Measurements from ENCODE around the gene ZNF385C. TPM values are rescaled to one million over a fixed set of nuclear protein-coding genes. Genes with fewer than 3 reads are reported as not detected.

ZNF385C gene
- total and polyA plus RNA-seq, 2 of the 13 experiments (the other 11 are each of a cell fraction or from before 2014, with no cell fraction given): 2.3 to 6.1 TPM

- peak; percentile 79 for TF ChIP-seq PATZ1 (CRISPR knock-in tag; IDR thresholded peaks at IDR 0.05)
- TF ChIP-seq ZNF331 (CRISPR knock-in tag; IDR thresholded peaks at IDR 0.05): peak; percentile 18; the same call in 1 of the 2 replicates
- TF ChIP-seq ZNF350 (CRISPR knock-in tag; IDR thresholded peaks at IDR 0.05; ENCODE audit: borderline replicate concordance, low read depth): peak; percentile 39; the same call in 1 of the 2 replicates
- TF ChIP-seq ARID3A (IDR thresholded peaks at IDR 0.05; ENCODE audit: low read depth, low read length): 0 out of 2 replicates have a peak, but pooled peaks have one; percentile 15
- TF ChIP-seq MXD3 (CRISPR knock-in tag; IDR thresholded peaks at IDR 0.05): 0 out of 2 replicates have a peak, but pooled peaks have one; percentile 29
- TF ChIP-seq MEF2D (CRISPR knock-in tag; IDR thresholded peaks at IDR 0.05): peak; percentile 34; the same call in 1 of the 2 replicates
- TF ChIP-seq ZNF124 (CRISPR knock-in tag; IDR thresholded peaks at IDR 0.05): peak; percentile 61; the same call in 1 of the 2 replicates
- TF ChIP-seq KLF16 (CRISPR knock-in tag; IDR thresholded peaks at IDR 0.05): peak in 1 of 2 experiments; percentile 40; a peak in 1 of 4 replicates
- peak; percentile 74; the same call in 1 of the 2 replicates for TF ChIP-seq SMAD1 (CRISPR knock-in tag; IDR thresholded peaks at IDR 0.05; ENCODE audit: borderline replicate concordance, low read depth)
- peak; percentile 44 for TF ChIP-seq ZBTB33 (CRISPR knock-in tag; IDR thresholded peaks at IDR 0.05)
- TF ChIP-seq HMGXB4 (CRISPR knock-in tag; IDR thresholded peaks at IDR 0.05; ENCODE audit: borderline replicate concordance in 1 of 2, low read depth in 1 of 2): peak; percentile 64 to 89; a peak in 3 of 4 replicates
- 0 out of 2 replicates have a peak, but pooled peaks have one; percentile 10 for TF ChIP-seq THRA (CRISPR knock-in tag; IDR thresholded peaks at IDR 0.05; ENCODE audit: borderline replicate concordance)
- no peak for TF ChIP-seq SMYD3 (CRISPR knock-in tag; IDR thresholded peaks at IDR 0.05)
- 0 out of 2 replicates have a peak, but pooled peaks have one; percentile 62 for TF ChIP-seq HNRNPL (IDR thresholded peaks at IDR 0.05; ENCODE audit: low read depth, low read length)
- peak; percentile 1; the same call in 1 of the 2 replicates for TF ChIP-seq BCL3 (CRISPR knock-in tag; IDR thresholded peaks at IDR 0.05)
Measured at GRCh38 chr17:42067371-42068091, 30.7 kb downstream of the ZNF385C start (continued).
